ENCODE data around the gene RGS7. TPM values are rescaled to one million over a fixed set of nuclear protein-coding genes. Genes with fewer than 3 reads are reported as not detected.

Gene RGS7
- total RNA-seq, 3 donors from 2014 or later (not counting 1 experiment from before 2014, with no cell fraction given) = not detected

- no peak for ATAC-seq
- H3K27me3 ChIP-seq (ENCODE audit: control insufficient read depth, insufficient read depth, low read length) = no peaks in the 10 kb centered on the region
- no CpG with 5 or more reads among the region's 3 CpGs for WGBS (ENCODE audit: insufficient coverage)
- no peak overlapping the region for H3K4me3 ChIP-seq (ENCODE audit: low read length)
- no peaks in the 10 kb centered on the region for H3K27me3 Mint-ChIP-seq (ENCODE audit: low read depth in 2 of 2)
- H3K36me3 Mint-ChIP-seq = no peaks in the 10 kb centered on the region
- no peaks in the 10 kb centered on the region for H3K9me3 ChIP-seq (ENCODE audit: control insufficient read depth, insufficient read depth, low read length)
- H3K27ac Mint-ChIP-seq = no peak overlapping the region
- H3K4me3 Mint-ChIP-seq = no peak overlapping the region
- no peak for TF ChIP-seq CTCF (IDR thresholded peaks at IDR 0.05)
- intact Hi-C loops (cut with micrococcal nuclease) = no loop called here
- no peaks in the 10 kb centered on the region for H3K36me3 ChIP-seq (ENCODE audit: control insufficient read depth, insufficient read depth, low read length)
- no peak overlapping the region for H3K27ac ChIP-seq (ENCODE audit: low read length)
- H3K4me1 Mint-ChIP-seq = no peaks in the 10 kb centered on the region
- H3K4me1 ChIP-seq (ENCODE audit: control insufficient read depth, insufficient read depth, low read length) = no peaks in the 10 kb centered on the region
- no peak for DNase-seq
- no peaks in the 10 kb centered on the region for H3K9me3 Mint-ChIP-seq
Measured at GRCh38 chr1:240831191-240831631, 525.8 kb downstream of the RGS7 start.

GRCh38 chr1:240829487-240829886 lies 527.5 kb downstream of the RGS7 start:
- TF ChIP-seq CTCF (IDR thresholded peaks at IDR 0.05) = no peak
- Mint-ChIP-seq H3K9me3 (no peaks in the 10 kb centered on the region), H3K27me3 (ENCODE audit: low read depth in 2 of 2) (no peaks in the 10 kb centered on the region), H3K4me3 (no peak overlapping the region), H3K36me3 (no peaks in the 10 kb centered on the region), H3K4me1 (no peaks in the 10 kb centered on the region), H3K27ac (no peak overlapping the region)
- Histone ChIP-seq H3K4me3 (ENCODE audit: low read length) (no peak overlapping the region), H3K4me1 (ENCODE audit: control insufficient read depth, insufficient read depth, low read length) (no peaks in the 10 kb centered on the region), H3K27me3 (ENCODE audit: control insufficient read depth, insufficient read depth, low read length) (no peaks in the 10 kb centered on the region), H3K36me3 (ENCODE audit: control insufficient read depth, insufficient read depth, low read length) (no peaks in the 10 kb centered on the region), H3K9me3 (ENCODE audit: control insufficient read depth, insufficient read depth, low read length) (no peaks in the 10 kb centered on the region), H3K27ac (ENCODE audit: low read length) (no peak overlapping the region)
- DNase-seq (no peak), ATAC-seq (no peak)
- intact Hi-C loops (cut with micrococcal nuclease) = no loop called here
- 76% methylated on average over 3 of the region's 3 CpGs for WGBS (ENCODE audit: insufficient coverage)

DNA sequence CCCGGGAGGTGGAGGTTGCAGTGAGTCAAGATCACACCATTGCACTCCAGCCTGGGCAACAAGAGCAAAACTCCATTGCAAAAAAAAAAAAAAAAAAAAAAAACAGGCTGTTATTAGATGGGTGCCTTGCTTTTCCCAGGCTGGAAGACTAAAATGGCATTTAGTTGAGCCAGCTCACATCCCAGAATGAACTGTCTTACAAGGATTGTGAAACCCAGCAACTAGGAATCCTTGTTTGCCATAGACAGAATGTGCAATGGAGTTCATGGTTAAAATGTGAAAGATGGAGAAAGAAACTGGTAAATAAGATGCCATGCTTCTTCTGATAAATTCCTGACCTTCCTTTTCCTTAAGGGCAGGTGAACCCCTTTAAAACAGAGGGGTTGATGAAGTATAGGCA lies 529.2 kb downstream of the RGS7 start:
- H3K36me3 ChIP-seq (ENCODE audit: control insufficient read depth, insufficient read depth, low read length) = no peaks in the 10 kb centered on the region
- no peak overlapping the region for H3K27ac ChIP-seq (ENCODE audit: low read length)
- intact Hi-C loops (cut with micrococcal nuclease) = no loop called here
- Mint-ChIP-seq H3K27me3 (ENCODE audit: low read depth in 2 of 2) (no peaks in the 10 kb centered on the region), H3K36me3 (no peaks in the 10 kb centered on the region), H3K27ac (no peak overlapping the region), H3K9me3 (no peaks in the 10 kb centered on the region), H3K4me1 (no peaks in the 10 kb centered on the region), H3K4me3 (no peak overlapping the region)
- no peak for TF ChIP-seq CTCF (IDR thresholded peaks at IDR 0.05)
- no peaks in the 10 kb centered on the region for H3K27me3 ChIP-seq (ENCODE audit: control insufficient read depth, insufficient read depth, low read length)
- no peak for ATAC-seq
- no peaks in the 10 kb centered on the region for H3K9me3 ChIP-seq (ENCODE audit: control insufficient read depth, insufficient read depth, low read length)
- no peaks in the 10 kb centered on the region for H3K4me1 ChIP-seq (ENCODE audit: control insufficient read depth, insufficient read depth, low read length)
- no CpG with 5 or more reads among the region's 1 CpG for WGBS (ENCODE audit: insufficient coverage)
- no peak for DNase-seq
- no peak overlapping the region for H3K4me3 ChIP-seq (ENCODE audit: low read length)

- DNase-seq (no peak), ATAC-seq (no peak)
- H3K9me3 ChIP-seq (ENCODE audit: control insufficient read depth, insufficient read depth, low read length) = peaks cover 4% of the 10 kb centered on the region
- no peaks in the 10 kb centered on the region for H3K27me3 ChIP-seq (ENCODE audit: control insufficient read depth, insufficient read depth, low read length)
- no peak overlapping the region for H3K27ac ChIP-seq (ENCODE audit: low read length)
- intact Hi-C loops (cut with micrococcal nuclease) = no loop called here
- H3K4me1 Mint-ChIP-seq = no peaks in the 10 kb centered on the region
- H3K9me3 Mint-ChIP-seq = peaks cover 2 to 4% of the 10 kb centered on the region in 2 donors
- H3K36me3 Mint-ChIP-seq = no peaks in the 10 kb centered on the region
- no peaks in the 10 kb centered on the region for H3K4me1 ChIP-seq (ENCODE audit: control insufficient read depth, insufficient read depth, low read length)
- no peaks in the 10 kb centered on the region for H3K27me3 Mint-ChIP-seq (ENCODE audit: low read depth in 2 of 2)
- no peak overlapping the region for H3K27ac Mint-ChIP-seq
- H3K4me3 Mint-ChIP-seq = no peak overlapping the region
- H3K4me3 ChIP-seq (ENCODE audit: low read length) = no peak overlapping the region
- no peaks in the 10 kb centered on the region for H3K36me3 ChIP-seq (ENCODE audit: control insufficient read depth, insufficient read depth, low read length)
- no peak for TF ChIP-seq CTCF (IDR thresholded peaks at IDR 0.05)
- 86% methylated on average over 9 of the region's 9 CpGs for WGBS (ENCODE audit: insufficient coverage)
Measured at GRCh38 chr1:240824238-240824637, 532.8 kb downstream of the RGS7 start.

Measured in natural killer cell (primary cell).